NB4 (cell line): ENCODE data around the gene TTC31.

ENCODE experiments used
- DNase-seq: peaks from one replicate; pipeline ENCODE4 v3.0.0; 2010; ENCODE audit warnings: low read depth
- H3K4me3 ChIP-seq: one replicate; pipeline ENCODE4 v1.5.1; 2011; ENCODE audit warnings: mild to moderate bottlenecking, low read depth, low read length, moderate library complexity
- MYC ChIP-seq: IDR thresholded peaks from 2 replicates; pipeline ENCODE4 v1.6.1; 2011; ENCODE audit warnings: low read depth, low read length
- POLR2A ChIP-seq: IDR thresholded peaks from 2 replicates; pipeline ENCODE4 v1.6.1; 2011; ENCODE audit warnings: mild to moderate bottlenecking; ENCODE audit not compliant: insufficient read length; ENCODE audit errors: extremely low read depth
- TF ChIP-seq, protein P1 (sequence below): IDR thresholded peaks from 2 replicates; pipeline ENCODE4 v1.6.1; 2011; ENCODE audit warnings: low read depth, low read length
- TF ChIP-seq, protein P2 (sequence below): IDR thresholded peaks from one replicate; pipeline ENCODE4 v1.5.1; 2012; ENCODE audit warnings: low read depth, low read length

Gene TTC31

DNA sequence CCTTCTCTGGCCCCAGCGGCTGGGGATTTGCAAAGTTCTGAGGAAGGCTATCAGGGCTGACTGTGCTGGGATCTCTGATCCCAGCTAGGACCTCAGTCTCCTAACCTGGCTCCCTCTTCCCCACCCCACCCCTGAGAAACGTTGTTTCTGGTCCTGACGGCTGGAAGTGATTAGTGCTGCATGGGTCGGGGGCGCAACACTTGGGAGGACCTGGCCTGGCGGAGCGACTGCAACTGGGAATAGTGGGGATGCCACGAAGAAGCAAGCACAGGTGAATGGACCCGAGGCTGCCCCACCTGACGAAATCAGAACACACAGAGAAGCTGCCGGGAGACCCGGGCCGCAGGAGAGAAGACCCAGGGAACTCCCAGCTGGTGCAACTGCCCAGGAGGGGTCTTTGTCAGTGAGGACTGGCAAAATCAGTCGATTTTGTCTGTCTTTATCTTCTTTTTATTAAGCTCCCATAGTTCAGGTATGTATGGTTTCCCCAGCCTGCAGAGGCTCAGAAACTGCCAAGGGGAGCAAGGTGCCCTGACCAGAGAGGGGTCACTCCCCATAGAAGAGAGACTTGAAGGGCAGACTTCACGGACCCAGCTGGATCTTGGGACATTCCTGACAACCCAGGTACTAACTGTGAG is 17.2 kb downstream of the TTC31 start:
- H3K4me3 ChIP-seq = no peak overlapping the region
- DNase-seq = no peak
- TF ChIP-seq, protein P1, sequence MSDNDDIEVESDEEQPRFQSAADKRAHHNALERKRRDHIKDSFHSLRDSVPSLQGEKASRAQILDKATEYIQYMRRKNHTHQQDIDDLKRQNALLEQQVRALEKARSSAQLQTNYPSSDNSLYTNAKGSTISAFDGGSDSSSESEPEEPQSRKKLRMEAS = no peak
- TF ChIP-seq, protein P2, sequence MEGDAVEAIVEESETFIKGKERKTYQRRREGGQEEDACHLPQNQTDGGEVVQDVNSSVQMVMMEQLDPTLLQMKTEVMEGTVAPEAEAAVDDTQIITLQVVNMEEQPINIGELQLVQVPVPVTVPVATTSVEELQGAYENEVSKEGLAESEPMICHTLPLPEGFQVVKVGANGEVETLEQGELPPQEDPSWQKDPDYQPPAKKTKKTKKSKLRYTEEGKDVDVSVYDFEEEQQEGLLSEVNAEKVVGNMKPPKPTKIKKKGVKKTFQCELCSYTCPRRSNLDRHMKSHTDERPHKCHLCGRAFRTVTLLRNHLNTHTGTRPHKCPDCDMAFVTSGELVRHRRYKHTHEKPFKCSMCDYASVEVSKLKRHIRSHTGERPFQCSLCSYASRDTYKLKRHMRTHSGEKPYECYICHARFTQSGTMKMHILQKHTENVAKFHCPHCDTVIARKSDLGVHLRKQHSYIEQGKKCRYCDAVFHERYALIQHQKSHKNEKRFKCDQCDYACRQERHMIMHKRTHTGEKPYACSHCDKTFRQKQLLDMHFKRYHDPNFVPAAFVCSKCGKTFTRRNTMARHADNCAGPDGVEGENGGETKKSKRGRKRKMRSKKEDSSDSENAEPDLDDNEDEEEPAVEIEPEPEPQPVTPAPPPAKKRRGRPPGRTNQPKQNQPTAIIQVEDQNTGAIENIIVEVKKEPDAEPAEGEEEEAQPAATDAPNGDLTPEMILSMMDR = no peak
- TF ChIP-seq MYC (no peak), POLR2A (no peak)

DNA sequence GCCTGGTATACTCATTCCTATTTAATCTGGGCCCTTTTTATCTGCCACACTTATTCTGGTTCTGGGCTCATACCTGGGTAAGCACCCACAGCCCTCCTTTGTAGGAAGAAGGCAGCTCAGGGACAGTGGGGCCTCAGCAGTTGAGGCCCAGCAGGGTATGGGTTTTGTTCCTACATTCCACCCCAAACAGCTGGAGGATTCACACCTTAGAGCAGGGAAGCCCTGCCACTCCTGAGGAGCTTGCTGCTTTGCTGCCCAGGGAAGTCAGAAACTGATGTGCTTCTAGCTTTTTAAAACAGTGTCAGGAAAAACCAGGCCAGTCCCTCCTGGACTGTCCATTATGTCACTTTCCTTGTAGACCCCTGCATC is 17.7 kb downstream of the TTC31 start:
- TF ChIP-seq, protein P1 = no peak
- TF ChIP-seq MYC (no peak), POLR2A (no peak)
- TF ChIP-seq, protein P2 = no peak
- H3K4me3 ChIP-seq = no peak overlapping the region
- no peak for DNase-seq

DNA sequence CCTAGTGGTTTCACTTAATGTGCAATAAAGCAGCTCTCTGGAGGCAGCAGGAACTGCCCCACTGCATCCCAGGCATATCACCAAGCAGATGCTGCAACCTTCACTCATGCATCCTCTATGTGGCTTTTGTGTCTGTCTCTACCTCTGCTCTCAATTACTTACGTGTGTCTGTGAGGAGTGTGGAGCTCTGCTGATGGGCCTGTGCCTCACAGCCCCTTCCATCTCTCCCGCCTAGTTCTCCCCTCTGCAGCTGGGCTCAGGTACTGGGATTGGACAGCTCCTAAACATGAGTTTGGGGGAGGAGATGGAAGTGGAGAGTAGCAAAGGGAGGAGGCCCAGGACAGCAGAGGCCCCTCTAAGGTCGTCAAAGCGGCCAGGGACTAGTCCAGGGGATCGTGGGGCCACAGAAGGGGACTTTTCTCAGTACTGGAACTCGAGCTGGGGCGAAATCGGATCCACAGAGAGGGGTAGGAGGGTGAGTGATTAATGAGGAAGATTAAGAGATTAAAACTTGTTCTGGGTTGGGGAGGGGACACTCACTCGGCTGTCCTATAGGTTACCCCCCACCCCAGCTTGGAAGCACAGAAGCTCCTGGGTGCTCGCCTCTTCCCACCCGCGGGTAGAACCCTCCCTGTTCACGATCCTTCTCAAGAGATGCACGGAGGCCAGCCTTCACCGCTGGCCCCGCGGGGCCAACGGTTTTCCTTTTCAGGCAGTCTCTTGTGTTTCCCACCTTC is 18.6 kb downstream of the TTC31 start:
- no peak for DNase-seq
- TF ChIP-seq, protein P2 = no peak
- TF ChIP-seq MYC (no peak), POLR2A (no peak)
- TF ChIP-seq, protein P1 = no peak
- H3K4me3 ChIP-seq = no peak overlapping the region

DNA sequence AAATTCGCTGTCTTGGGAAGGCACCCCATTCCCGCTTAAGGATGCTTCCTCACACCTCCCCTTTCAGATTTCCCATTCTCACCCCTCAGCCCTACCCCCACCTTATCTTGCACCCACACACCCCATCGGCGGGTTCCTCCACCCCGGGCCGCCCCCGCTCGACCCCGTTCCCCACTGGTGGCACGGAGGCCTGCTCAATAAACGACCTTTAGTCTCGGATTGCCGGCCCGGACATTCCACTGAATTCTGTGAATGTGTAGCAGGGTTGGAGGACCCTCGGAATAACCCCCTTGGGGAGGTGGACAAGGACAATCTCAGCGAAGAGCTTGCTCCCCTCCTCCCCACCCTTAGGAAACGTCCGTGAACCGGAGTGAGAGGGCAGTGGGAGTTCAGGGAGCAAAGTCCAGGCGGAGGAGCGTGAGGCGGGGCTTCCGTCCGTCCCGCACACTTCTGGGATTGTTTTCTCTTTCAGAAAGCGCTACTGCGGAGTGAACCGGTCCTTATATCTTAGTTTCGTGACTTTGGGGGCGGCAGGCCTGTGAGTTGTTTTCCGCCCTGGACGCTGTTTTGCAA is 19.4 kb downstream of the TTC31 start:
- DNase-seq = no peak
- H3K4me3 ChIP-seq = no peak overlapping the region
- TF ChIP-seq, protein P1 = no peak
- no peak for TF ChIP-seq POLR2A
- TF ChIP-seq, protein P2 = no peak
- no peak for TF ChIP-seq MYC

DNA sequence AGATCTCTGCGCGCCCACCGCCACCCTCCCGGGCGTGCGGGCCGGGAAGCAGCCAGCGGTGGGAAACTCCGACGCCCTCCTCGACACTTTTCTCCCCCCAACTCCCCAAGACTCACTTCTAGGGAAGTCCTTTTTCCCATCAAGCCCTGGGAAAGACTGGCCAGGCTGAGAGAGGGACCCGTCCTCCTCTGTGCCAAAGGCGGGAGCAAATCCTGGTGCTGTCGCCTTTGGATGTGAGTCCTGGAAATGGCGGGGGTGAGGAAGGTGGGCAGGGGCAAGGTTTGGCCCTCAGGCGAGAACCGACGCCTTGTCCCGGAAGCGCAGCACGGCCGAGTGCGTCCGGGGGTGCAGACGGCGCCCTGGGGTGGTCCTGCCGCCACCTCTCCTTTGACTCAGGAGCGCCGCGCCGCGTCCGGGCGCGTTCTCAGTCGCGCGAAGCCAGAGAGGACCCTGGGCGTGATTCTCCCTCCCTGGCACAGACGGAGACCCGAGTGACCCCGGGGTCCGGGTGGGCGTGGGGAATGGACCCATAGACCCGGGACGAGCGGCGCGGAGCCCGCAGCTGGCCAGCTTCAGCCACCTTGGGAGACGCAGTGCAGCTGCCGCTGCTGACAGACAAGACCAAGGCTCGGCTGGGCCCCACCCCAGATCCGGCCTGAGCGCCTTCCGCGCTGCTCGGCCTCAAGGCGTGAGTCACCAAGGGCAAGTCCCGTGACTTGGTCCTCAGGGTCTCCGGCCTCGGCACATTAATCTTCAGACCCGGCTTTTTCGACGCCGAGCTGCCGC is 20.0 kb downstream of the TTC31 start:
- DNase-seq = peak; percentile 85
- TF ChIP-seq, protein P2 = peak; percentile 14
- TF ChIP-seq POLR2A = no peak
- TF ChIP-seq, protein P1 = 0 out of 2 replicates have a peak, but pooled peaks have one; percentile 13
- peak overlapping the region; percentile 43 for H3K4me3 ChIP-seq
